NB4 (cell line): ENCODE data around the gene ASB8.

Source experiments
- MYC ChIP-seq: IDR thresholded peaks from 2 replicates; pipeline ENCODE4 v1.6.1; 2011; ENCODE audit warnings: low read depth, low read length
- POLR2A ChIP-seq: IDR thresholded peaks from 2 replicates; pipeline ENCODE4 v1.6.1; 2011; ENCODE audit warnings: mild to moderate bottlenecking; ENCODE audit not compliant: insufficient read length; ENCODE audit errors: extremely low read depth
- TF ChIP-seq, protein P1 (sequence below): IDR thresholded peaks from one replicate; pipeline ENCODE4 v1.5.1; 2012; ENCODE audit warnings: low read depth, low read length
- TF ChIP-seq, protein P2 (sequence below): IDR thresholded peaks from 2 replicates; pipeline ENCODE4 v1.6.1; 2011; ENCODE audit warnings: low read depth, low read length

DNA sequence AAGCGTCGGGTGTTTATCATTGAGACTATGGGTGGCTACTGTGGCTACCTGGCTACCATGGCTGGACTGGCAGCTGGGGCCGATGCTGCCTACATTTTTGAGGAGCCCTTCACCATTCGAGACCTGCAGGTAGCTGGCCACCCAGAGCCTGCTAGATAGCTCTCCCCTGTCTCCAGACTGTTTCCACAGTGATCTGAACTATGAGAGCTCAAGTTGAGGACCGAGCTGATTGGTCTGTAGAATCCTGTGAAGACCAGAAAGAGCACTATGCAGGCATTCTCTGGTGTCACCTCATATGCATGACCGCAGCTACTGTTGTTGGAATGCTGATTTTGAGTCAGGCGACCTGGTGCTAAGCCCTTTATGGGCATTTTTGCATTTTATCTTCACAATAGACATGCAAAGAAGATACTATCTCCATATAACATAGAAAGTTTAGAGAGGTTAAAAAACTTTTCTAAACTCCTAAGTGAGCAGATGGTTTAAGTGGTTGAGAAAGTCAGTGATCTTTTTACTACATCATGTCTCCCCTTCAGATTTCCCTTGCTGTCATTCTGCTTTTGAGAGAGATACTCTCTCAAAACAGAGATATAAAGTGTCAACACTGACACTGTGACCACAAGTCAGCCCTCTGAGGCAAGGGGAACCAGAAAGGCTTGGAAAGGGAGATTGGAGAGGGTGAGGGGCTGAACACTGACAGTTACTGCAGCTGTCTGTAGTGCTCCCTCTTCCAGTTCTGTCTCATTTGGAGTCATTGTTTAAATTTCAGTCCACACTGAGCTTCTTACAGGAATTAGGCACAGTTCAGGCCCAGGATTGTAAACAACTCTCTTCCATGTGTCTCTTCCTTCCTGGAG, 14.3 kb downstream of the ASB8 start:
- TF ChIP-seq, protein P1, sequence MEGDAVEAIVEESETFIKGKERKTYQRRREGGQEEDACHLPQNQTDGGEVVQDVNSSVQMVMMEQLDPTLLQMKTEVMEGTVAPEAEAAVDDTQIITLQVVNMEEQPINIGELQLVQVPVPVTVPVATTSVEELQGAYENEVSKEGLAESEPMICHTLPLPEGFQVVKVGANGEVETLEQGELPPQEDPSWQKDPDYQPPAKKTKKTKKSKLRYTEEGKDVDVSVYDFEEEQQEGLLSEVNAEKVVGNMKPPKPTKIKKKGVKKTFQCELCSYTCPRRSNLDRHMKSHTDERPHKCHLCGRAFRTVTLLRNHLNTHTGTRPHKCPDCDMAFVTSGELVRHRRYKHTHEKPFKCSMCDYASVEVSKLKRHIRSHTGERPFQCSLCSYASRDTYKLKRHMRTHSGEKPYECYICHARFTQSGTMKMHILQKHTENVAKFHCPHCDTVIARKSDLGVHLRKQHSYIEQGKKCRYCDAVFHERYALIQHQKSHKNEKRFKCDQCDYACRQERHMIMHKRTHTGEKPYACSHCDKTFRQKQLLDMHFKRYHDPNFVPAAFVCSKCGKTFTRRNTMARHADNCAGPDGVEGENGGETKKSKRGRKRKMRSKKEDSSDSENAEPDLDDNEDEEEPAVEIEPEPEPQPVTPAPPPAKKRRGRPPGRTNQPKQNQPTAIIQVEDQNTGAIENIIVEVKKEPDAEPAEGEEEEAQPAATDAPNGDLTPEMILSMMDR, result no peak
- TF ChIP-seq, protein P2, sequence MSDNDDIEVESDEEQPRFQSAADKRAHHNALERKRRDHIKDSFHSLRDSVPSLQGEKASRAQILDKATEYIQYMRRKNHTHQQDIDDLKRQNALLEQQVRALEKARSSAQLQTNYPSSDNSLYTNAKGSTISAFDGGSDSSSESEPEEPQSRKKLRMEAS, result no peak
- no peak for TF ChIP-seq POLR2A
- no peak for TF ChIP-seq MYC
